Activated CD4-positive, CD25-positive, alpha-beta regulatory T cell treated with anti-CD3 and anti-CD28 coated beads, Interleukin-2, amount 50 U/mL, for 16 hours (primary cell): ENCODE data around the gene SRPRB.

ENCODE experiments used
- DNase-seq: peaks from one replicate; pipeline ENCODE4 v3.0.0-alpha.2; 2020; ENCODE audit warnings: low read depth, low spot score

SRPRB gene

DNA sequence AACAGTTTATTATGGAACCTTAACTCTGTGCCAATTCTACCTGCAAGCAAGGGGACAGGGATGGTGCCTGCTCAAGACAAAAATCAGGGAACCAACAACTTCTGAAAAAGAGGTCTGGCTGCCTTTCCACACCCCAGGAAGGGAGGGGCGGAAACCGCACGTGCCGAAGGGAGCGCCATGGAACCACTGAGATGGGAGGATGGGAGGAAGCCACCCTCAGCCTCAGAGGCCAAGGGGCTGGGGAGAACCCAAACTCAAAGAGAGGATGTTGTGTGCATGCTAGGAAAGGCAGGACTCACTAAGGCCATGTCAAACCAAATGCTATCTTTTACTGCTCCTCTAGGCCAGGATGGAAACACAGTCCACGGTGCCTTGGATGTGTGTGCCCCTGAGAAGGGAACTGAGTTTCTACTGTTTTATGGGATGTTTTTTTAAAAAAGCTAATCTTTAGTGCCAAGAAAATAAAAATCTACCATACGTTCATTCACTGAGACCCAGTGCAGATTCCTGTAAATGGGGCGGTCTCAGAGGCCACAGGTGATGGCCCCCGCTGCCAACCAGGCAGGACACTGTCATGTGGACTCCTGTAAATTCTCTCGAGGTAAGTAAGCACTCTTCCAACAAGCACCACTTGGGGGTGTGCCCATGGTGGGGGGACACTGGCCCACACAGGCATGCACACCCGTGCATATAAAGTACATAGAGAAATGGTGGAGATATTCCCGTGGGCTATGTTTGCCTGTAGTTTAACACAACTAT, 20.5 kb downstream of the SRPRB start:
- no peak for DNase-seq

DNA sequence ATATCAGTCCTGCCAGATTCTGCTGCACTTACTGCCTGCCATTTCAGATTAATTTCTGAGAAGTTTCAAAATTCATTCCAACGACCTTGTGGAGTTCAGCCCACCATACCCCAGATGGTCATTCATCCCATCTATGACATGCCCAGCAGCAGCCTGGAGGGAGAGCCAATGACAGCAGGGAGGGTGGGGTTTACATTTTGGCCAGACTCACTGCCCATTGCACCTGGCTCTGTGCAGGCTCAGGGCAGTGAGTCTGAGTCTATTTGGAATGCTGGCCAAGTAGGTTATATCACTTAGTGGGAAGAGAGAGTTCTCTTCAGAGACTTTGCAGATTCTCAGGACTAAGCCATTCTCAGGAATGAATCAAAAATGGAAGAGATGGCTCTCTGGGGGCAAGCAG, 21.5 kb downstream of the SRPRB start:
- DNase-seq, result no peak

DNA sequence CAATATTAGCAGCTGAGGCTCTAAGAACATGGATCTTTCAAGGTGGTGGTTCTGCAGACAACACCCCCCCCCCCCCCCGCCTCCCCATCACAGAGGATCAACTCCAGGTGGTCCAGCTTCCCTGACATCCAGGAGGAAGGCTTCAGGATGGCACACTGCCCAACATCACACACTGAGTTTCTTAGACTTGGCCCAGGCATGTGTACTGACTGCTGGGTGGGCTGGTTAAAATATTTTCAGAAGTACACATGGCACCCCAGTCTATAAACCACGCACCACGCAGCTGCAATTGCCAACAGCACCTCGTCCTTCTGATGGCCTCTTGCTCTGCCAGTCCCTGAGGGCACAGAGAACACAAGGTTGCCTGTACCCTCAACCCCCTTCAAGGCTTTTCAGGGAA, 22.1 kb downstream of the SRPRB start:
- DNase-seq, result no peak

- DNase-seq, result no peak
Measured at GRCh38 chr3:133828576-133829309, 23.1 kb downstream of the SRPRB start.

- DNase-seq, result no peak
Measured at GRCh38 chr3:133829310-133829707, 23.7 kb downstream of the SRPRB start.

- DNase-seq, result no peak
Measured at GRCh38 chr3:133830071-133830470, 24.5 kb downstream of the SRPRB start.

DNA sequence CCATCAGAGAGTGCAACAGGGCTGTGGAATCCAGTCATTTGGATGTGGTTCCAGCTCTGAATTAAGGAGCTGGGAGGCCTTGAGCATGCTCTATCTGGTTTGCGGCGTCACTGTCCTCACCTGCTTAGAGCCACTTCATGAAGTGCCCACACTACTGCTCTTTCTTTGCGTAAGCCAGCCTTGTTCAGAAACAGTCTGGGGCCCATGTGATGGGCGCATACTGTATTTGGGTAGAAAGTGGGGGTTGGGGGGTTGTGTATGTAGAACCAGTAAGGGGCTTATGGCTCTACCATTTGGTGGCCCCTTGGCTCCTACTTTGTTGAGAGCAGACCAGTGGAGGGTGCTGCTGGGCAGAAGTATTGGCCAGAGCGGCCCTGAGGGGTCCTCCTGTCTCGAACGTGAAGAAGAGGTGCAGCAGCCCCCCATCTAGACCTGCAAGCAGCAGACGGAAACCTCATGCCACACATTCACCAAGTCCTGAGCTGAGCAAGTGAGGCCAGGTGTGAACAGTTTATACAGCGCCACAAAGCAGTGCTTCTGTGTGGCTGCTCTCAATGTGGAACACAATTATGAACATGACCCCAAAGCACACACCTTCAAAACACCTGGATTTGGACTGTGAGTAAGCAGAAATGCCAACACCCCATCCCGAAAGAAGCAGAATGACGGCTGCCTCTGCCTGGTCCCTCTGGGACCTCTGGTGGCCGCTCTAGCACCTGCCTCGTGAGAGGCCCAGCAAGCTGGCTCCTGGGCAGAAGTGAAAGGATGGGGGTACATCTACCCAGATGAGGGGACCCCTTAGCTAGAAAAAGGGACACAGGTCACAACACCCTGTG, 26.6 kb downstream of the SRPRB start:
- DNase-seq, result no peak

DNA sequence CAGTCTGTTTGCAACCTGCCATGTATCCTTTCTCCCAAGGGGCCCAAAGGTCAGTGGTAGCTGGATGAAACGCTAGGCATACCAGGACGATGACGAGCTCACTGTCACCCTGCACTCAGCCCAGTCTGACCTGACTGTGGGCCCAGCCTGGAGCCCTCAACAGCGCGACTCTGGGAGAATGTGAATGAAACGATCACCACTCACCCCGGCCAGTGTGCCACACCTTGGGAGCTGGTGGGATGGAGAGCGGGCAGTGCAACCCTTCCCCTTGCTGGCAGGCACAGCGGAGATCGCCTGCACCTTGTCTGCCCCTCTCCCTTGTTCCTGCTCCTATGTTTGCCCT, 27.2 kb downstream of the SRPRB start:
- no peak for DNase-seq

DNA sequence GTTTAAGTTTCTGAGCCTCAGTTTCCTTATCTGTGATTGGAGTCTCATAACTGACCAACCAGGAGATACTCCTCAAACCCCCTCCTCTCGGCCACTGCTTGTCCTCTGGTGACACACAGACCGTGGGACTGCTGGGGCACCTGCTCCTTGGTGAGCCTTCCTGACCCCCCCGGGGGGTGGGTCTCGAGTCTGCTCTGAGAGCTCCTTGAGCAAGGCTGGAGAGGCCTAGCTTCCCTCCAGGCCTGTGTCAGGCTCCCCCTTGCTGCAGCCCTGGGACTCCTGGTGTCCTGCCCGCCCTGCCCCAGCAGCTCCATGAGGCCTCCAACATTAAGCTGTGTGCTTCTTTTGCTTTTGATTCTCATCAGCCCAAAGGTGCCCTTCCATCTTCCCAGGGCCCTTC, 27.7 kb downstream of the SRPRB start:
- no peak for DNase-seq

- no peak for DNase-seq
Measured at GRCh38 chr3:133833880-133834620, 28.4 kb downstream of the SRPRB start.

GRCh38 chr3:133834621-133835417, 29.2 kb downstream of the SRPRB start:
- DNase-seq, result no peak

DNA sequence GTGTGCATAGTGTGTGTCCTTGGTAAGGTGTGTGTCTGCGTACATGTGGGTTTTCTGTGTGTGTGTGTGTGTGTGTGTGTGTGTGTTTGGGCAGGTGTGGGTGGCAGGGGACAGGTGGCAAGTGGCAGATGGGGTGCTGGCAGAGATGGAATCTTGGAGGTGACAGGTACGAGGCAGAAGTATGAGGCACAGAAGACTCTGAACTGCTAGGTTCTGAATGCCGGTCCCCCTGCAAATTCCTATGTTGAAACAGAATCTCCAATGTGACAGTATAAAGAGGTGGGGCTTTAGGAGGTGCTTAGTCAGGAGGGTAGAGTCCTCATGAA, 29.8 kb downstream of the SRPRB start:
- DNase-seq, result no peak

- no peak for DNase-seq
Measured at GRCh38 chr3:133835961-133836360, 30.3 kb downstream of the SRPRB start.

- DNase-seq, result no peak
Measured at GRCh38 chr3:133836497-133837158, 31.0 kb downstream of the SRPRB start.

DNA sequence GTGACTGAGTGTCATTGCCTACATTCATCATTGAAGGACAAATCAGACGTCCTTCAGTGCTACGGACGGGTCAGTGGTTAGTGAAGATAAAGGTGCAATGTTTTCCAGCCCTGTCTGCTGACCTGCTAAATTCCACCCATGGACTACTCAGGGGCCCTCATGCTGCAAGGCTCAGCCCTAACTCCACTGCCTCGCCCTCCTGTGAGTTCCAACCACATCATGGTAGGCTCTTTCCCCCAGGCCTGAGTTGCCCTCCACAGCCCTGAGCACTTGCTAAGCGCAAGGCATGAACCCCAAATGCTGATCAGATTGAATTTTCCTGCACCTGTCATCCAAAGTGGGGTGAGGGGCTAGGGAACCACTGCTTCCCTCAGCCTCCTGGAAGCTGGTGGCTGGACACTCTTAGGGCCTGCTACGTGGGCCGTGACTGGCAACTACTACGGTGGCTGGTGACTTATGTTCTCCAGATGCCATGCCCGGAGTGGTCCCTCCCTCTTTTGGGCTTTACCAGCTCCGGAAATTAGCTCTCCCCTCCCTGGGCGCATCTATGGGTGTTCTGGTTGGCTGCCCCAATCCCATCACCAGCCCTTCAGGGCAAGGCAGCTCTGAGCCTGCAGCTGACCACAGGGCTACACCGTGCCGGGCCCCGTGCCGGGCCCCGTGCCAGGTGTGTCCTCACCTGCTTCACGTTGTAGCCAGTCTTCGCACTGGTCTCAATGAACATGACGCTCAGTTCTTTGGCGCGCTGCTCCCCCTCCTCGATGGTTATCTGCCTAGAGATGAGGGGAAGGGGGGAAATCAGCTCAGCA, 32.1 kb downstream of the SRPRB start:
- no peak for DNase-seq

GRCh38 chr3:133838296-133838789, 32.7 kb downstream of the SRPRB start:
- DNase-seq, result no peak

DNA sequence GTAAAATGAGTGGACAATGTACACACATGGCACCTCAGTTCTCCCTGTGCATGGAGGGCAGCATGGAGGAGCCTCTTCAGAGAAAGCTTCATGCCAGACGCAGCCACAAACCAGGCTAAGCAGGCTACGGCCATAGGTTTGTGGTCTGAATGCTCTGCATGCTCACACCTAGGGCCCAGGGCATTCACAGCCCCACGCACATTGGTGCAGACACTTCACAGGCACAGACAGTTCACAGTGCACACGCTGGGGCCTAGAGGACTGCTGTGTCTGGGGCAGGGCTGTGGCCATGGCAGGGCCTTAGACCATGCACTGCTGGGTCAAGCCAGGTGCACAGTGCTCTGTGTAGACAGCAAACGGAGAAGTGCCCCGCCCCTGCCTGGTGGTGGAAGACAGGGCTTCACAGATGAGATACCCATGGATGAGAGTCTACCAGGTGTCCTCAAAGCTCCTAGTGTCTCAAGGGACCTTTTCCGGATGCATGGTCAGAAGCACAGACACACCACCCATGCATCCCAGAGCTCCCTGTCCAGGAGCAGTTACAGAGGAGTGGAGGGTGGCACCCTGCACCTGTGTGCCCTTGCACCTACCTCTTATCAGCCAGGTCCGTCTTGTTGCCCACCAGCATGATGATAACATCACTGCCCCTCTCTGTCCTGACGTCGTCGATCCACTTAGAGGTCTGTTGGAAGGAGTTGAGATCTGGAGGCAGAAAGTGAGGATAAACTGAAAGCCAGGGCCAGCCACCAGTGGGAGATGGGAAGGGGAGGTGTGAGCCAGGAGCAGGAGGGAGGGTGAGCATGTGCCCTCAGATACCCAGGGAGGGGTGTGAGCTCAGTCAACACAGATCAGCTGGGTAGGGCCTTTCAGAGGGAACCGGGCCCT, 33.5 kb downstream of the SRPRB start:
- no peak for DNase-seq

- no peak for DNase-seq
Measured at GRCh38 chr3:133840055-133840737, 34.6 kb downstream of the SRPRB start.
